Measurements from ENCODE around the gene RBBP6.

DNA sequence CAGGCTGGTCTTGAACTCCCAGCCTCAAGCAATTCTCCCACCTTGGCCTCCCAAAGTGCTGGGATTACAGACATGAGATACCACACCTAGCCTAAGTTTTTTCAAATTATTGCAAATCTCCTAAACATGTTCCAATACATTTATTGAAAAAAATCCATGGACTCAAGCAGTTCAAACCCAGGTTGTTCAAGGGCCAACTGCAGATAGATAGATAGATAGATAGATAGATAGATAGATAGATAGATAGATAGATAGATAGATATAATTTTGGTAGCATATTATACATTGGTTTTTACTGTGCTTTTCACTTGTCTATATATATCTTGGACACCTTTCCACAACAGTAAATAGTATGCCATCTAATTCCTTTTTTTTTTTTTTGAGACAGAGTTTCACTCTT lies 20.9 kb upstream of the RBBP6 start:
- no peak for TF ChIP-seq EZH2 (IDR thresholded peaks at IDR 0.05; ENCODE audit: low read length, unreplicated experiment)
- TF ChIP-seq CTCF (conservative IDR thresholded peaks at IDR 0.05; ENCODE audit: low read depth, low read length): no peak

Data from PC-3 (cell line).